Measurements from ENCODE around the gene EFNB1.
A peak's percentile ranks its signal among the peaks of the same experiment; 100 is the strongest.

Gene EFNB1

GRCh38 chrX:68827848-68828624 is 785 bp upstream of the EFNB1 start:
- peak; percentile 66 for DNase-seq (ENCODE audit: low read depth)

DNA sequence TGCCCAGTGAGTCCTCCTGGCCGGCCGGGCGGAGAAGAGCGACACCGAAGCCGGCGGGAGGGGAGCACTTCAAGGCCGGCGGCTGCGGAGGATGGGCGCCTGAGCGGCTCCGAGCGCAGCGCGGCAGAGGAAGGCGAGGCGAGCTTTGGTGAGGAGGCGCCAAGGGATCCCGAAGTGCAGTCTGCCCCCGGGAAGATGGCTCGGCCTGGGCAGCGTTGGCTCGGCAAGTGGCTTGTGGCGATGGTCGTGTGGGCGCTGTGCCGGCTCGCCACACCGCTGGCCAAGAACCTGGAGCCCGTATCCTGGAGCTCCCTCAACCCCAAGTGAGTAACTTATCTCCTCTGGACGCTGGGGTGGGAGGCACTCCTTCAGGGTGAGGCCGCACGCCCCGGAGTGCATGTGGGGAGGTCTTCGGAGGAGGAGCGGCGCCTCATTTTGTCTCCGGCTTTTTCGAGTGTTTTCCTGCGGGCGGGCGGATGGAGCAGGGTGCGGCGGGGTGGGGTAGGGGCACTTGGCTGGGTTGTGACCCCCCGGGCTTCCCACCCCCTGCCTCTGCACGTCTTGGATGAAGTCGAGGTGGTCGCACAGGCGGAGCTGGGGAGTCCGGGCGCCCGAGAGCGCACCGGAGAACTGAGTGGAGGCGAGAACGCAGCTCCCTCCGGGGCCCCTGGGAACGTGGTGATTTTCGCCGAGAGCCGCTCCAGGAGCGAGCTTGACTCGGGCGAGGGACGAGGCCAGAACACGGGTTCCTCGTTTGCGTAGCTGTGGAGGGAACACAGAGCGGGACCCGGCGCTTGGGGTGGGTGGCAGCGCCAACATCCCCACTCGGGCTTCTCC is 979 bp downstream of the EFNB1 start:
- no peak for DNase-seq (ENCODE audit: low read depth)

DNA sequence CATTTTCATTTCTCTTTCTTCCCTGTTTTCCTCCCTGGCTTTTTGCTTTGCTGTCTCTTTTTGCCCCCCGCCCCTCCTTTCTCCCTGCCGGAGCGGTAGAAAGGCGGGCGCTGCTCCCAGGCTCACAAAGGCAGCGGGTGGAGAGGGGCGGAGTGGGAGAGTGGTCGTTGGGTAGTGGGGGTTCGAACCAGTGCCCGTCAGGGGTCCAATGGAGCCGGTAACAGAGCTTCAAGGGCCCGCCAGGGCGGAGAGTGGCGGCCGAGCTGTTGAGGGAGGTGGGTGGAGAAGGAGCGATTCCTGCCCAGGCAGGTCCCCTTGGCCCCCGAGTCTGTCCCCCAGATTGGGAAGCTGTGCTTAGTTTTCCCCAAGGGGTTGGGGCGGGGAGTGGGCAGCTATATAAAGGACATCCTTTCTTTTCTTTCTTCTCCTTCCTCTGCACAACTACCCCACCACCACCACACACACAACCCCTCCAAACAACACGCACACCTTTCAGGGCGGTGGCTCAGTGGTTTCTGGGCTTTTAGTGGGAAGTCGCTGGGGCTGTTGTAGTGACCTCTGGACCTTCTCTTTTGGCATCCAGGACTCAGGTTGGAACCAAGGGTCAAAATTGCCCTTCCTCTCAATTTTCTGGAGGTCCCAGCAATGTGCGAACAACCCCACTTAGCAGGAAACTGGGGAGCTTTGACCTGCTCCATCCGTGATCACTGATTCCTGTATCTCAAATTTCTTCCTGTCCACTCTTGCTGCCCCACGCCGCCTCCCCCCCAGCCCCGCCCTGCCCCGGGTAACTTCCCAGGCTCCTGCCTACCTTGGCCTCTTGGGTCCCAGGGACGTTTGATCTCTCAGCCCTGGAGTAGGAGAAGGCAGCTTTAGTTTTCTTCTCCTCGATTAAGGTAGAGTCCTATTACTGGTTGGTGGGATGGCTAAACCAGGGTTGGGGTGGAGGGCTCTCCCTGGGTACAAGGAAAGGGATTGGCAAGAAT is 1.9 kb downstream of the EFNB1 start:
- DNase-seq (ENCODE audit: low read depth): no peak

- DNase-seq (ENCODE audit: low read depth): no peak
These were observed 2.7 kb downstream of the EFNB1 start for GRCh38 chrX:68831405-68832100.

GRCh38 chrX:68832101-68832416 is 3.2 kb downstream of the EFNB1 start:
- no peak for DNase-seq (ENCODE audit: low read depth)

DNA sequence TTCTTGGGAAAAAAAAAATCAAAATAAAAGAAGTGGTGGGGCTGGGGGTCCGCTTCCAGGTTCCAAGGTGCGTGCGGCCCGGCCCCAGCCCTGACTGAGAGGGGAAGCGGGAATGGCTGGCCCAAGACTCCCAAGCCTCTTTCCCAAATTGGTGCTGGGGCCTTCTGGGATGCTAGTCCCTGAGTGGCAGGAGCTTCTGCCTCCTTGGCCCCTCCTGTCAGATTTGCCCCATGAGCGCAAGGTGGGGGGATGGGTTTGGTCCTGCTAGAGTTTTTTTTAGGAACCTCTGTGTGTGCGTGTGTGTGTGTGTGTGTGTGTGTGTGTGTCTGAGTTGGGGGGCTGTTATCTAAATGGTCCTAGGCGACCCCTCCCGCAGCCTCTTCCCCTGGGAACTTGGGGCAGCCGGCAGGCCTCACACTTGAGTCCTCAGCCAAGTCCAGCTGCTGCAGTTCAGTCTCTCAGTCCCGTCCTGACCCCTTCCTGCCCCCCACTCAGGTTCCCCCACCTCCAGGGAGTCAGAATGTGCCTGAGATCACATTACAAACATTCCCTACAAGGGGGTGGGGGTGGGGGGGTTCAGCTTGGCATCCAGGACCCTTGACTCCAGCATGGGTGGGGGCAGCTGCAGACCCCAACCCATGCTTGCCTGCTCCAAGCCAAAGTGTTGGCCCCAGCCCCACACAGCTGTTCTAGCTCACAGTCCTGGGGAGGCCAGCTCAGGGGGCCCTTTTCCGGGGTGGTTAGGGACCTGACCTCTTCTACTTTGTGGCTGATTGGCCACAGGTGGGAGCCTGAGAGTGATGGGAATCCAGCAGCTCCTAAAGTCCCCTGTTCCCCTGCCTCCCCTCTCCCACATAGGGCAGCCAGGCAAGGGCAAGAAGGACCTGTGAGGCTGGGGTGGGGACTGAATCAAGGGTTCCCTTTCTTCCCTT is 4.0 kb downstream of the EFNB1 start:
- DNase-seq (ENCODE audit: low read depth): no peak

DNA sequence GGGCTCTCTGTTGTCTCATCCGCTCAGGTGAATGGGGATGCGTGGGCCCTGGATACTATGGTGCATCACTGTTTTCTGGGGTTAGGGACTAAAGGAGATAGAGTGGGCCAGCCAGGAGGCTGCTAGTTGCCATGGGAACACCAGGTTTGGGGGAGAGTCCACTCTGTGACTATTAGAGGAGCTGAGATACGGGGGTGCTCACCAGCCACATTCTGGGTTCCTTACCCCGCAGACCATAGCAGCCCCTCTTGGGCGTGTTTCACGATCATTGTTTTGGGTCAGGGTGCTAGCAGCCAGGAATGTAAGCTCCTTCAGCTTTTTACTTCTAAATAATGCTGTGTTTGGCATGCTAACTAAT is 4.6 kb downstream of the EFNB1 start:
- DNase-seq (ENCODE audit: low read depth): no peak

DNA sequence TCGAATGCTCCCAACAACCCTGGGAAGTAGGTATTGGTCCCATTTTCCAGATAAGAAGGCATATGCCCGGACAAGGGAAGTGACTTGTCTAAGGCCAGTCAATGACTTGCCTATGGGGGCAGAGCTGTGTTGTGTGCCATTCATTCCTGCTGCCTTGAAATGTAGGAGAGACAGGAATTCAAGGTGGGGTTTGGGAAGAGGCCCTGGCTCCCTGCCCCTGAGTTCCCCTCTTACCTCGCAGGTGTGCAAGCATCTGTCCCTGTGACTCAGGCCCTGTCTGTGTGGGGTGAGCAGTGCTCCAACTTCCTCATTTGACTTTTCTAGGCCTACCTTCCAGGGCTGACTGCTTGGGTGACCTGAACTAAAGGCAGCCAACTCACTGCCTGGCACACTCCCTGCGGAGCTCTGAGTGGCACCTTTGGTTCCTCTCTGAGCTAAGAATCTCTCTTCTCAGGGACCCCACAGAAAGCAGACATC is 5.1 kb downstream of the EFNB1 start:
- no peak for DNase-seq (ENCODE audit: low read depth)

DNA sequence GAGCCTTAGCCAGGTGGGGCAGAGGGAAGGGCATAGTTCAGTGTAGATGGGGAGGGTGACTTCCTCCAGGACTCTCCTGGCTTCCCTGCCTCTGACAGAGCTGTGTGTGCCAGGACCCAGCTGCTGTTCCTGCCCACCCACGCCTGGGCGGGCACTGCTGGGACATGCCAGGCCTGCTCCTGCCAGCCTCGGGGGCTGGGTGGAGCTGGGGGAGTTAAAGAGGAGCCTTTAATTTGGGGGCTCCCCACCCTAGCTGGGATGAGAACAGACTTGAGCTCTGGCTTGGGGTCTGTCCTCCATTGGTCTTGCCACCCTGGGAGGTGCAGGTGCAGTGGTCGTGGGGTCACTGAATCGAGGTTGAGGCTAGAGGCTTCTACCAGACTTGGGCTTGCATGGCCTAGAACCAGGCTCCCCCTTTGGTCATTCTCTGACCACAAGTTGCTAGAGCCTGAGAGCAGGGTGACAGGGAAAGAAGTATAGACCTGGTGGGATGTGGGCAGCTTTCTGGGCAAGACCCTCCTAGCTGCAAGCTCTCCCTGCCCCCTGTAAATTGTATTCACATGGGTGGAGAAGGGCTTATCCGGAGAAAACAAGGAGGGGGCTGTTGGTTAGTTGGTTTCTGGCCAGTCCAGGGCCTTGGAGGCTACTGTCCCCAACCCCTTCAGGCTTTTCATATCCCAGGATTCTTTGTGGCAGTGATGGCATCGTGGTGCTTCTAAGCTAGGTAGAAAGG is 5.7 kb downstream of the EFNB1 start:
- no peak for DNase-seq (ENCODE audit: low read depth)

DNA sequence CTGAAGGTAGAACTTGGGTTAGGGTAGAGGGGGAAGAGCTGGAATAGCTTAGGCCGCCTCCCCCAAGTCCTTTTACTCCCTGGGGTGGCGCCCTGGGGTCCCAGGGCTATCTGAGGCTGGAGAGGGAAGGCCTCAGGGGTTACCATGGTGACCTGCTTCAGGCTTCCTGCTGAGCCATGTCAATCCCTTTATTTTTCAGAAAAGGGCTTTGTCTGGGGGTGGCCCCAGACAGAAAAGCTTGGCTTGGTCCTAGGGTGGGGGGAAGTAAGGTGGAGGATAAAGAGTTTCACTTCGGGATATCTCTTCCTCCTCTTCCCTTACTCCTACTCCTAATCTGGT is 6.3 kb downstream of the EFNB1 start:
- DNase-seq (ENCODE audit: low read depth): no peak

DNA sequence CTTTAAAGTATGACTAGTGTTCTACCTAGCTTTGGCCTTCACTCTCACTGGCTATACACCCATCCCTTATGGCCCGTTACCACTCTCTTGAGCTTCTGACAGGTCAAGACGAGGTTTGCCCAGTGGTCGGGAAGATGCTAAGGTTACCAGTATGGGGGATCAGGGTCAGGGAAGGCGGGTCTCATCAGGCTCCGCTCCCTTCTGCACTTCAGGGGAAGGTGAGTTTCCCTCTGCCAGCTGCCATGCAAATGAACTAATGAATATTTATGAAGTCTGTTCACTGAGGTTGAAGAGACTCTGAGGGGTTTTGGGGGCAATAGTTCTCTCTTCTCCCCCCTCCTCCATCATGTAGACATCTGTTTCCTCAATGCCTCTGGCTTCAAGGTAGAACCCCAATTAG is 6.6 kb downstream of the EFNB1 start:
- DNase-seq (ENCODE audit: low read depth): no peak

GRCh38 chrX:68837119-68837518 is 8.3 kb downstream of the EFNB1 start:
- DNase-seq (ENCODE audit: low read depth): no peak

DNA sequence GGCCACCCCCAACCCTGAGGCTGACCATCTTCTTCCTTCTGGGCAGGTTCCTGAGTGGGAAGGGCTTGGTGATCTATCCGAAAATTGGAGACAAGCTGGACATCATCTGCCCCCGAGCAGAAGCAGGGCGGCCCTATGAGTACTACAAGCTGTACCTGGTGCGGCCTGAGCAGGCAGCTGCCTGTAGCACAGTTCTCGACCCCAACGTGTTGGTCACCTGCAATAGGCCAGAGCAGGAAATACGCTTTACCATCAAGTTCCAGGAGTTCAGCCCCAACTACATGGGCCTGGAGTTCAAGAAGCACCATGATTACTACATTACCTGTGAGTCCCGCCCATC is 9.7 kb downstream of the EFNB1 start:
- no peak for DNase-seq (ENCODE audit: low read depth)

- no peak for DNase-seq (ENCODE audit: low read depth)
These were observed 10.9 kb downstream of the EFNB1 start for GRCh38 chrX:68839771-68840170.

GRCh38 chrX:68840256-68840655 is 11.4 kb downstream of the EFNB1 start:
- no peak for DNase-seq (ENCODE audit: low read depth)

GRCh38 chrX:68841251-68842049 is 12.6 kb downstream of the EFNB1 start:
- DNase-seq (ENCODE audit: low read depth): no peak

DNA sequence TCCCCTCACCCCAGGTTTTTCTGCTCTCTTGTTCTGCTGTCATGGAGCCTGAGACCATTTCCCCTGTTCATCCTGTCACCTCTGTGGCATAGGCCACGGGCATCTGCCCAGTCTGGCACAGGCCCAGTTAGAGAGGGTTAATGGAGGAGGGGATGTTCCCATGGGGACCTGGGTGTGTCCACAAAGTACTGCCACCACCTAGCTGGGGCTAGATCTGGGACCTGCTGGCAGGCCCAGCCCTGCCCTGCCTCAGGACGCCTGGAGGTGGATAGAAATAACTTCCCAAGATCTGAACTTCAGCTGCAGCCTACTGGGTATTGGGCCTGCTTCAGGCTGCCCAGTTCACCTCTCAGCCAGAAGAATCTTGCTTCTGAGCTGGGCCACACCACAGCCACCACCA is 13.5 kb downstream of the EFNB1 start:
- no peak for DNase-seq (ENCODE audit: low read depth)

GRCh38 chrX:68842781-68843581 is 14.2 kb downstream of the EFNB1 start:
- DNase-seq (ENCODE audit: low read depth): no peak
